Neutrophil (primary cell): ENCODE results near the gene DOCK8.

Source experiments
- H3K27ac ChIP-seq: fragments of 200-600 bp; sonication (generic); 2 replicates; pipeline ENCODE4 v1.5.1; 2016; ENCODE audit warnings: mild to moderate bottlenecking, moderate library complexity
- H3K27me3 ChIP-seq: fragments of 200-600 bp; sonication (generic); 2 replicates; pipeline ENCODE4 v1.6.0; 2016; ENCODE audit warnings: mild to moderate bottlenecking
- H3K36me3 ChIP-seq: fragments of 200-600 bp; sonication (generic); 2 replicates; pipeline ENCODE4 v1.5.1; 2017
- H3K4me1 ChIP-seq, 2 experiments: fragments of 200-600 bp in 1 of 2; sonication (generic) in 1 of 2; 1 replicate in 1 of 2; 2 replicates in 1 of 2; pipeline versions ENCODE4 v1.5.1 to v1.6.1; 2013 to 2016; ENCODE audit warnings: low read depth in 1 of 2, low read length in 1 of 2, mild to moderate bottlenecking in 1 of 2, moderate library complexity in 1 of 2; ENCODE audit not compliant: control insufficient read depth in 1 of 2, insufficient read depth in 1 of 2
- H3K4me3 ChIP-seq, 2 experiments: fragments of 200-600 bp in 1 of 2; sonication (generic) in 1 of 2; 1 replicate in 1 of 2; 2 replicates in 1 of 2; pipeline ENCODE4 v1.5.1; 2013 to 2016; ENCODE audit warnings: low read depth in 1 of 2, low read length in 1 of 2, mild to moderate bottlenecking in 1 of 2, moderate library complexity in 1 of 2
- H3K9me3 ChIP-seq: fragments of 200-600 bp; sonication (generic); 2 replicates; pipeline ENCODE4 v1.5.1; 2016
- TF ChIP-seq, protein P1 (sequence below): fragments of 200-600 bp; sonication (generic); IDR thresholded peaks from 2 replicates; pipeline ENCODE4 v1.5.1; 2016; ENCODE audit warnings: antibody characterized with exemption

Gene DOCK8

DNA sequence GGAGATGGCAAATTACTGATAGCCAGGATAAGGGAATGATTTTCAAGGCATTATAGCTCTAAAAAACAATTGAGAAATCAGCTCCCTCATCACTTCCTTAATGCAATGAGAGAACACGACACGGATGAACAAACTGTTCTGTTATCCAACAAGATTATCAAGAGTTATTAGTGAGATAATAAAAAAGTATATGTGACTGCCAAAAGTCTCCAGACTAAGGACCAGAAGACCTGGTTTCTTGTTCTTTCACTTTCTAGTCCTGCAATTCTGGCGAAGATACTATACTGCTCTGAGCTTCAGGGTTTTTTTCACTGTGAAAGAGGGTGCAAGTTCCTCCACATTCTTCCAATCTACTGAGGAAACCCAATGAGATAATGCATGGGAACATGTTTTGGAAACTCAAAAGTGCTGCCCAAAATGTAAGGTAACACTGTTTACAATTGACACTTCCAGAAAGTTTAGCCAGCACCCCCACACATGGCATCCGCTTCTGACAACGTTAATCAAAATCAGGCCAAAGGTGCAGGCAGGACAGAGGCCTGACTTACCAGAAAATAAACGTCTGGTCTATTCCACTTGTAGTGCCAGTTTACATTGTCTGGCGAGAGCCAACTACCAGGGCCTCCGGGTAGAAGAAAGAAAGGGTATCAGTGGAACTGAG, 254.2 kb downstream of the DOCK8 start:
- no peaks in the 10 kb centered on the region for H3K9me3 ChIP-seq
- H3K36me3 ChIP-seq = peaks cover 30% of the 10 kb centered on the region
- H3K27me3 ChIP-seq = no peaks in the 10 kb centered on the region
- TF ChIP-seq, protein P1, sequence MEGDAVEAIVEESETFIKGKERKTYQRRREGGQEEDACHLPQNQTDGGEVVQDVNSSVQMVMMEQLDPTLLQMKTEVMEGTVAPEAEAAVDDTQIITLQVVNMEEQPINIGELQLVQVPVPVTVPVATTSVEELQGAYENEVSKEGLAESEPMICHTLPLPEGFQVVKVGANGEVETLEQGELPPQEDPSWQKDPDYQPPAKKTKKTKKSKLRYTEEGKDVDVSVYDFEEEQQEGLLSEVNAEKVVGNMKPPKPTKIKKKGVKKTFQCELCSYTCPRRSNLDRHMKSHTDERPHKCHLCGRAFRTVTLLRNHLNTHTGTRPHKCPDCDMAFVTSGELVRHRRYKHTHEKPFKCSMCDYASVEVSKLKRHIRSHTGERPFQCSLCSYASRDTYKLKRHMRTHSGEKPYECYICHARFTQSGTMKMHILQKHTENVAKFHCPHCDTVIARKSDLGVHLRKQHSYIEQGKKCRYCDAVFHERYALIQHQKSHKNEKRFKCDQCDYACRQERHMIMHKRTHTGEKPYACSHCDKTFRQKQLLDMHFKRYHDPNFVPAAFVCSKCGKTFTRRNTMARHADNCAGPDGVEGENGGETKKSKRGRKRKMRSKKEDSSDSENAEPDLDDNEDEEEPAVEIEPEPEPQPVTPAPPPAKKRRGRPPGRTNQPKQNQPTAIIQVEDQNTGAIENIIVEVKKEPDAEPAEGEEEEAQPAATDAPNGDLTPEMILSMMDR = no peak
- H3K4me1 ChIP-seq = peaks cover 25 to 41% of the 10 kb centered on the region in 2 experiments
- H3K4me3 ChIP-seq = peak overlapping the region; percentile 70 to 86
- peak overlapping the region; percentile 39 for H3K27ac ChIP-seq

DNA sequence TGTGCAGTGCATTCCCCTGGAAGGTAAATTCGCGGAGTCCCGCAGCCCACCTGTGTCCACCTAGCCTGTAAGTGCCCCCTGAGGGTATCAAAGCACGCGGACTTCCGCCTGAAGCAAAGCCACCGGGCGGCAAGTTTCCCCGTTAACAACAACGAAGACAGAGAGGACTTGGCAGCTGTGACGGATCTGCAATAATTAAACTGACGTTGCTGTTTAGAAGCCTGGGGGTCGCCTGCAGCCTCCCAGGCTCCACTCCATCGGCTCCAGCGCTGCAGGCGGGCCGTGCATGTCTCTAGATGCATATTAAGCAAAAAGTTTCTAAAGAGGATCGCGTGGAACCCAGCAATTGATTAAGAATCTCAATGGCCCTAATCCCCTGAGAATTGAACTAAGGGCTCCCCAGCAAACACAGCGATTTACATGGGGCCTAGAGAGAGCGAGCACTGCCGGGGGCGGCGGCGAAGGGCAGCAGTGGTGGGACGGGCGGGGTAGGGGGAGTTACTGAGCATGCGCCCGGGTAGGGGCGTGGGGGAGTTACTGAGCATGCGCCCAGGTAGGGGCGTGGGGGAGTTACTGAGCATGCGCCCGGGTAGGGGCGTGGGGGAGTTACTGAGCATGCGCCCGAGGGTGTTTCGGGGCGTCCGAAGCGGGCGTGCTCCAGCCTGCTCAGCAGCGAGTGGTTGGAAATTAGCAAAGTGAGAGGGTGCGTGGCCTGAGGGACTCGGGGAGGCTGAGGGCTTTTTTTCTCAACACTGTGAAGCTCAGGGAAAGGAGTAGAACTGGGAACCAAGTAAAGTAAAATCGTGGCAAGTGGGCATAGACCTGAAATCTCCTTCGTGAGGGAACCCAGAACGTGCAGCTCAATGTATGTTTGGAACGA, 255.2 kb downstream of the DOCK8 start:
- TF ChIP-seq, protein P1 = no peak
- no peaks in the 10 kb centered on the region for H3K9me3 ChIP-seq
- H3K4me1 ChIP-seq = peaks cover 25 to 41% of the 10 kb centered on the region in 2 experiments
- peak overlapping the region; percentile 70 to 86 for H3K4me3 ChIP-seq
- H3K36me3 ChIP-seq = peaks cover 20% of the 10 kb centered on the region
- no peaks in the 10 kb centered on the region for H3K27me3 ChIP-seq
- peak overlapping the region; percentile 58 for H3K27ac ChIP-seq

DNA sequence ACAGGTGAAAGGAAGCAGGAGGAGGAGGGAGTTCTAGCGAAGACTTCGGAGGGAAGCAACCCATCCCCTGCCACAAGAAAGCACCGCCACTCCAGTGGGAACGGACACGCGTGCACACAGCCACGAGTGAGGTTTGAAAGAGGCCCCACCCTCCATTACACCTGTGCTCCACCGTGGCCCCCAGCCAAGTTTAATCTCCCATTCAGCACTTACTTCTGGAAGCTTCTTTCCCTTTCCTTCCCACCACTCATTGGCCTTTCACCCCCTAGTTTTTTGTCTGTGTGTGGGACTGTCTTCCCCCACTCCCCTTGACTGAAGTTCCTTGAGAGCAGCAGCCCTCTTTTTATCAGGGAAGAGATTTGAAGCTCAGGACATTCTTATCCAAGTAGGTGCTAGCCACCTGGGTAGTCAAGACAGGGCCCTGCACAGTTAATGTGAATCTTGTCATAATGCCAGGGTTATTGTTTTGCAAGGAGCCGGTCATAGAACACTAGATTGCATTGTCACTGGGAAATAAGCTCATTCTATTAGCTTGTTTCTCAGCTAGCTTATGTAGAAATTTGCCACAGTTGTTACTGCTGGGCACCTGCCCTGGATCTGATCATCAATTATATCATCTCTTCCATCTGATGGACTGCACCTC, 256.0 kb downstream of the DOCK8 start:
- H3K27me3 ChIP-seq = no peaks in the 10 kb centered on the region
- no peaks in the 10 kb centered on the region for H3K9me3 ChIP-seq
- H3K27ac ChIP-seq = peak overlapping the region; percentile 58
- TF ChIP-seq, protein P1 = no peak
- peaks cover 12% of the 10 kb centered on the region for H3K36me3 ChIP-seq
- H3K4me3 ChIP-seq = peak overlapping the region; percentile 70 to 86
- H3K4me1 ChIP-seq = peaks cover 25 to 41% of the 10 kb centered on the region in 2 experiments

DNA sequence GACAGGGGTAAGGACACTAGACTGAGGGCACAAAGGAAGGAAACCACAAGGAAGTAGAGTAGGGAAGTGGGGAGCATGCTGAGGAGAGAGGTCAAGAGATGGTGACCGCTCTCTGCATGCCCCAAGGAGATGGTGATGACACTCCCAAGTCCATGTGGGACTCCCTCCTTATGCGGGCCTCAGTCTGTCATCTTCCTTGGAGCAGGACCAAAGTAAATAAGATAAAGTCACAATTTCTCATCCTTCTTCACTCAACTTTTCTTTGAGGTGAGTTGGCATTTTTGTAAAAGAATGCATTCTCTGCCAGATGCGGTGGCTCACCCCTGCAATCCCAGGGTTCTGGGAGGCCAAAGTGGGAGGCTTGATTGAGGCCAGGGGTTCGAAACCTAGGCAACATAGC, 256.7 kb downstream of the DOCK8 start:
- H3K27me3 ChIP-seq = no peaks in the 10 kb centered on the region

DNA sequence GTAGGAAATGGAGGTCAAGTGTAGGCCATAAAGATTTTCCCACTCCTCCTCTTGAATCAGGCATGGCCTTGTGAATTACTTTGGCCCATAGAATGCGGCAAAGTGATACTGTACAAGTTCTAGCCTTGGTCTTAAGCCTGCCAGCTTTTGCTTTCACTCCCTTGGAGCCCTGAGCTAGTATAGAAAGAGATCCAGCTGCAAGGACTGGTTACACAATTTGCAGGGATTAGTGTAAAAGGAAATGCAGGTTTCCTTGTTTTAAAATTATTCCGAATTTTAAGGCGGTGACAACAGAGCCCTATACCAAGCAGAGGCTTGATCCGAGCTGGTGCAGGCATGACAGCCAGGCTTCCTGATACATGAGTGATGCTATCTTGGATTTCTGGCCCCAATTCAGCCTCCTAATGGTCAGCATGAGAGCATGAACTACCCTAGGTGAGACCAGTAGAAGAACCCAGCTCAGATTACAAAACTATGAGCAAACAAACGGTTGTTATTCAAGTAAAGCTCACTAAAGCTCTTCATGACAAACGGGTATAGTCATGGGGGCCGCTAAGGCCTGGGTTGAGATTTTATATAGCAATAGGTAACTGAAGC, 257.9 kb downstream of the DOCK8 start:
- Histone ChIP-seq H3K36me3 (no peaks in the 10 kb centered on the region), H3K4me1 (peaks cover 25 to 41% of the 10 kb centered on the region in 2 experiments), H3K4me3 (no peak overlapping the region), H3K9me3 (no peaks in the 10 kb centered on the region), H3K27me3 (no peaks in the 10 kb centered on the region), H3K27ac (no peak overlapping the region)
- TF ChIP-seq, protein P1 = no peak

More for the DNA sequence above, 256.7 kb downstream of the DOCK8 start:
- Histone ChIP-seq H3K36me3 (peaks cover 6% of the 10 kb centered on the region), H3K9me3 (no peaks in the 10 kb centered on the region), H3K27ac (no peak overlapping the region), H3K4me3 (no peak overlapping the region), H3K4me1 (peaks cover 25 to 41% of the 10 kb centered on the region in 2 experiments)
- TF ChIP-seq, protein P1 = no peak
